ENCODE measurements around the gene MGLL.

MGLL gene

GRCh38 chr3:127809611-127810010 is 12.7 kb downstream of the MGLL start:
- no peak for DNase-seq

DNA sequence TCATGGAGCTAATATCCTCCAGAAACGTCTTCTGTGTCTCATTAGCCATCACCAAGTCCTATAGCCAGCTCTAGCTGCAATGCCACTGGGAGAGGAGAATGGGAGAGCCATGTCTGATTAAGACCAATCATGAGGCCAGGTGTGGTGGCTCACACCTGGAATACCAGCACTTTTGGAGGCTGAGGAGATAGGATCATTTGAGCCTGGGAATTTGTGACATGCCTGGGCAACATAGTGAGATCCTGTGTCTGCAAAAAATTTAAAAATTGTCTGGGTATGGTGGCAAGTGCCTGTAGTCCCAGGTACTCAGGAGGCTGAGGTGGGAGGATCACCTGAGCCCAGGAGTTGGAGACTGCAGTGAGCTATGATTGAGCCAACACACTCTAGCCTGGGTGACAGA is 13.1 kb downstream of the MGLL start:
- DNase-seq: no peak

DNA sequence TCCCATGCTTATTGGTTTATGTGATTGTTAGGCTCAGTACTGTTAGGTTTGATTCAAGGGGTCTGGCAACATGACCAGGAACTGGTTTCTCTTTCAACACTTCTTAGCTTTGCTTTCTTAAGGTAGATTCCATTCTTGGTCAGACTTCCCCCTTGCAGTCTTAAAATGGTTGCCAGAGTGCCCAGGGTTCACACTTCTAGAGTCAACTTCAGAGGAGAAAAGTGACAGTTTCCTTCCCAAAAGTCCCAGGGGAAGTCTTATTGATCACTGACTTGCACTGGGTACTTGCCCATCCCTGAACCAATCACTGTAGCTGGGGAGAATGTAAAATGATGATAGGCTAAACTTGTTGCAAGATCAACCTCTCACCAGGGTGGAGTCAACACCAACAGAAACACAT is 14.1 kb downstream of the MGLL start:
- DNase-seq: no peak

DNA sequence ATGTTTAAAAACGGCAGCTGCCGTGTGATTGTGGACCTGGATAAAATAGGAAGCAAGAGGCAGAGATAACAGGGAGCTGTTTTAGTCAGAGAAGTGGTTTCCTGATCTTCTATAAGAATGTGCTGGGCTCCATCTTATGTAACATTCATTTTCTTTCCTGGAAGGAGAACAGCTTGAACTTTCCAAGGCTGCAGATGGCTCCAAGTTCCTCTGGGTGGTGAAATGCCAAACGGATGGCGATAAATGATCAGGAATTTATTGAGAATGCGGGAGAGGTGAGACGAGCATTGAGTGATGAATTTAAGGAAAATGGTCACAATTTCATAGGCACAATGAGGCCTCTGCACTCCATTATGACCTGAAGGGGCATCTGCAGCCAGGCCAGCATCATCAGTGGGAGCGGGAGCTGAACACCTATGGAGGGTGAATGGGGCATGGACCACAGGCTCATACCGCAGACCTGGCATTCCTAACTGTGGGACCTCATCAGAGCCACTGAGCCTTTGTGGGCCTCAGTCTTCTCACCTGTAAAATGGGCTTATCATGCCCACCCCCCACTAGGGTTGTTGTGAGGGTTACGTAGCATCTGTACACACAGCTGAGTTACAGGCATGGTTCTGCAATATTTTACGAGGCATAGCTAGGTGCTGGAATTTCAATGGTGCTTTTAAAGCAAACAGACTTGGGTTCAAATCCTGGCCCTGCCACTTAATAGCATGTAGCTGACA is 17.1 kb downstream of the MGLL start:
- DNase-seq: no peak

DNA sequence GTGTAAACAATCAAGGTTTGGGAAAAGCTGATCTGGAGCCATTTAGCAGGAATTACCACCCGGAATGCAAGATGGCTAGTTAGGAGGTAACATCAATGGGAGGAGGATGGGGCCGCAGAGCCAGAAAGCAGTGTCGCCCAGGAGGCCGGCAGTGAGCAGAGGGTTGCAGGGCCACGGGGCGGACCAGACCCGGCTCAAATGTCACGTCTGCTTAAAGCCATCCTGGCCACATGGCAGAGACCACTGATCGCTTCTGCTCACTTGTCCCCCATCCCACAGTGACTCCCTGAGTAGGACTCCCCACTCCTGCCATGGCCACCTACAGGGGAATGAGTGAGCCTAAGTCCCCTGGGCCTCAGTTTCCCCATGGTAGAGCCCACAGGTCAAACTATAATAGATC is 18.2 kb downstream of the MGLL start:
- DNase-seq: no peak

GRCh38 chr3:127803619-127804018 is 18.7 kb downstream of the MGLL start:
- no peak for DNase-seq

DNA sequence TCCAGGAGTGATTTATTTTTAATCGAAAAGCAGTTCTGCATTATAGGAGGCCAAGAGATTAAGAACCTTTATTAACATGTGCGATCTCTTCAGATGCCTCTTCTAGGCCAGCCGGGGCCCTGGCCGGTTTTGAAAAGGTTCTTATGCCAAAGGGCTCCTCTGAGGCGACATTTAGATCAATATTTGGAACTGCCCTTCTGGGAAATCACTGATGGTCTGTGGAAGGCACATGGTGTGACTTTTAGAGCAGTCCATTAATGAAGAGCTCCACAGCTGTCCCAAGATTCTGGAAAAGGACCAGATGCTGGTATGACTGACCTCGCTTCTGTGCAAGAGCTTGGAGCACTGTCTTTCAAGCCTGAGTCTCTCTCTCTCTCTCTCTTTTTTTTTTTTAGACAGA is 19.7 kb downstream of the MGLL start:
- no peak for DNase-seq

DNA sequence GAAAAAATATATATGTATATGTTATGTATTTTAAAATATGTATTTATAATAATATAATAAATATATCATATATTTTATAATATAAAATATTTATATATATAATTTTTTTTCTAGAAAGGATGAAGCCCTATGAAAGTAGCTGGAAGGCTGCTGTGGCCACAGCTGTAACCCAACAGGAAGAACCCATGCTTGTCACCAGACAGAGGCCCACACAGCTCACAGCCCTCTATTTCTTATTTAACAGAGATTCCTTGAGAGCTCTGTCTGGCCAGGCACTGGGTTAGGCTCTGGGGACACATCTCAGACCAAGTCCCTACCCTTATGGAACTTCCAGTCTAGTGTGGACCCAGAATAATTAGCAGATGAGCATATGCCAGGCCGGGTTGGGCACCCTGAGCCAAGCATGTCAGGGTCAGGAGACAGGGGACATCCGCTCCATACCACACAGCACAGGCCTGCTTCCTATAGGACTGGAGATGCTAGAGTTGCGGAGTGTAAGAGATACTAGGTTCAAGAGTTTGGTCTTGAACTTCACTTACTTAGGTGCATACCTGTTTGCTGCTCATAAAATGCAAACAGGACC is 20.5 kb downstream of the MGLL start:
- no peak for DNase-seq

DNA sequence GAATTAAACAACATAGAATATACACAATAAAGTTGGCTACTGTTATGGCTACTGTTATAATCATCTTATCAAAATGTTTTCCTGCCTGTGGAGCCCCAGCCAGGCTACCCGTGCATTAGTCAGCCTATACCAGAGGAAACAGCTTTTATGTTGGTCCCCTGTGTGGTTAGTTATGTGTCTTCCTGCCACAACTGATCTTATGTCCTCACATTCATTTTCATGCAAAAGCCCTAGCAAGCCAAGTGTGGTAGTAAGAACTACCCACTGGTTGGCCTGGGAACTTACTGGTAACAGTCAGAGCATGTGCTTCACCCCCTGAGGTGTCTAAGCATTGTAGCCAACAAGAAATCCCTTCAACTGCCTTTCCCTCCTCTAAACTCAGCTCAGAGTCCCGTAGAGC is 21.8 kb downstream of the MGLL start:
- peak in 1 of 5 donors; percentile 78 for DNase-seq

DNA sequence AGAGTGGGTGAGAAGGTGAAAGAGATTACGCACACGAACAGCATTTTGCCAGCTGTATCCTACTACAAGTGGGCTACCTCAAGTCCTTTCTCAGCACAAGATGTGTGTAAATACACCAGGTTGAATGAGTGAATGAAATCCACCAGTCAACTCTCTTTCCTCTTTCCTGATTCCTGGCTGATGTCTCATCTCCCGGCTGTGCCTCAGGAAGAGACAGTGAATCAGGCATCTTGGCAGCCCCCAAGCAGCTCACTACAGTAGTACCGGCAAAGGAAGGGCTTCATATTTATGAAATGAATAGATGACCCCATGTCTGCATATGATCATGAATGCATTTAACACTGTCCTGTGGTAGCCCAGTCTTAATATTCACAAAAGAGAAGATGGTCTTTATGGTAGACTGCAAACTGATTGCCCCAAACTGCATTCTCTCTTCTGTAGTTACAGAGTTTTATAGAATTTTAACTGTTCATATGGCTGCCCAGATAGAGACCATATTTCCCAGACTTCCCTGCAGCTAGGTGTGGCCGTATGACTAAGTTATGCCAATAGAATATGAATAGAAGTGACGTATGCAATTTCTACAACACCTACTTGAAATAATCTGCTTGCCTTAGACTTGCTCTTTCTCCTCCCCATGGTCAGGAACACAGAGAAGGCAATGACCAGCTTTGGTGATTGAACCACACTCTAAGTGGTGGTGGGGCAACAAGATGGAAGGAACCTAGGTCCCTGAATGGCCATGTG is 22.7 kb downstream of the MGLL start:
- DNase-seq: no peak

DNA sequence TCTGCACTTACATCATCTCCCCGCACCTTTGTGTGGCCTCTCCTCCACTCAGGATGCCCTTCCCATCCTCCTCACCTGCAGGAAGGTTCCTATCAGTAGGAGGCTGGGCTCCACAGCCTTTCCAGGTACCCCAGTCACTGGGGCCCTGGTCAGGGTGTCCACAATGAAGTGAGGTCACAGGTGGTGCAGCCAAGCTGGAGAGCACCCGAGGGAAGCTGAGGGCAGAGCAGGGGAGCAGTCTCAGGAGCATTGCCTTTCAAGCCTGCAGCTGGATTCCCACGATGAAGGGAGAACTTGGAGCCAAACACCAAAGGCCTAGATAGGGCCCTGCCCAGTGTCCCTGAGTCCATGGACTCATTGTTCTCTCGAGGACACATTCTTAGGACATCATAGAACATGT is 23.6 kb downstream of the MGLL start:
- DNase-seq: no peak

DNA sequence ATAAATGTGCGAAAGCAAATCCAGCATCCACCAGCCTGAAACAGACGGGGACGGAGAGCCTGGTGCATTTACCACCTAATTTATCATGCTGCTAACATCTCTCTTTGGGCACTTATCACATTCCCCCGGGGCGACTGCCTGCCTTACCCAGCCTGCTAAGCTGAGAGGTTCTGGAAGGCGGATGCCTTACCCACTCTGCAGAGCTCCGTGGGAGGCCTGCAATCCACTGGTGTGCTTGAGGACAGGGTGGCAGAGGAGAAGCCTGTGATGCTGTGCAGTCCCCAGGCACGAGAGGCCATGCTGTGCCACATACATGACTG is 25.5 kb downstream of the MGLL start:
- no peak for DNase-seq

- no peak for DNase-seq
Measured at GRCh38 chr3:127796045-127796830, 26.1 kb downstream of the MGLL start.

DNA sequence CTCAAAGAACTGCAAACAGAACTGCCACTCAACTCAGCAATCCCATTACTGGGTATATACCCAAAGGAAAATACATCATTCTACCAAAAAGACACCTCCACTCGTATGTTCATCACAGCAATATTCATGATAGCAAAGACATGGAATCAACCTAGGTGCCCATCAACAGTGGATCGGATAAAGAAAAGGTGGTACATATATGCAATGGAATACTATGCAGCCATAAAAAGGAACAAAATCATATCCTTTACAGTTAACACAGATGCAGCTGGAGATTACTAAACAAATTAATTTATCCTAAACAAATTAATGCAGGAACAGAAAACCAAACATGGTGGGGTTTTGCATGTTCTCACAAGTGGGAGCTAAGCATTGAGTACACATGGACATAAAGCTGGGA is 27.3 kb downstream of the MGLL start:
- DNase-seq: no peak

GRCh38 chr3:127794402-127794801 is 27.9 kb downstream of the MGLL start:
- DNase-seq: no peak

DNA sequence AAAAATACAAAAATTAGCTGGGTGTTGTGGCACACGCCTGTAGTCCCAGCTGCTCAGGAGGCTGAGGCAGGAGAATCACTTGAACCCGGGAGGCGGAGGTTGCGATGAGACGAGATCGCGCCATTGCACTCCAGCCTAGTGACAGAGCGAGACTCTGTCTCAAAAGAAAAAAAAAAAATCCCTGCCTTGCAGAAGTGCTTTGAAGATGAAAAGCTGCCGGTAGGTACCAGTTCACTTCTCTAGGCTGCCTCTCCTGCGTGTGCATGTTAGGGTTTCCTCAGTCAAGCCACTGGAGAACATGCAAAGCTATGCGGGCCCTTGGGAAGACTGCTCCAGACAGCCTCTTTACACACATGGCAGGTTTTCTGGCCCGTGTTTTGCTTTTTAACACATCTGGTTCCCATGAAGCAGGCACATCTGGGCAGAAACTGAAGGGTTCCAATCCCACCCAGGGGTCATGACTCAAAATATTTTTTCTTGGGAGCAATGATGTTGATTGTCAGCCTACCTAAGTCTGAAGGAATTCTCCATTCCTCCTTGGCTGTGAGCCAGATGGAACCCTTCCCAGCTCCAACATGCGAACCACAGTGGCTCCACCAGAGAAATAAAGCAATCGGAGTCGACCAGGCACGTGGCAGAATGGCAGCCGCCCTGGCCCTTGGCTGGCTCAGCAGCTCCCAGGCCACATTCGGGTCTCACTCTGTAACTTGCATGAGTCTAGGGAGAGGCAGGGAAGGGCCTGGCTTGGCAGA is 29.6 kb downstream of the MGLL start:
- no peak for DNase-seq

- DNase-seq: peak in 1 of 5 donors; percentile 22
Measured at GRCh38 chr3:127791221-127791913, 30.9 kb downstream of the MGLL start.

DNA sequence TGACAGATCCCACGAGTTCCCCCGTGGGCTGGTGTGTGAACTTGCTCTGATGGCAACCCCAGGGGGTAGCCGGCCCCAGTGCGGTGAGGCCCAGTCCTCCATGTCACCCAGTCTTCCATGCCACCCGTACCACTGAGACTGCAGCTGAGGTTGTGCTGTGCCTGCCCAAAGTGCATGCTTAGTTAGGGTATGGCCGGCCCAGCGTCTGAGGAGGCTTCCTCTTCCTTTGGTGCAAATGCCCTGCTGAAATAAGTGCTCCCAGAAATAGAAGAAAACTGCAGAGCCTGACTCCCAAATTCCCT is 31.5 kb downstream of the MGLL start:
- DNase-seq: no peak

GRCh38 chr3:127789990-127790881 is 32.1 kb downstream of the MGLL start:
- no peak for DNase-seq

DNA sequence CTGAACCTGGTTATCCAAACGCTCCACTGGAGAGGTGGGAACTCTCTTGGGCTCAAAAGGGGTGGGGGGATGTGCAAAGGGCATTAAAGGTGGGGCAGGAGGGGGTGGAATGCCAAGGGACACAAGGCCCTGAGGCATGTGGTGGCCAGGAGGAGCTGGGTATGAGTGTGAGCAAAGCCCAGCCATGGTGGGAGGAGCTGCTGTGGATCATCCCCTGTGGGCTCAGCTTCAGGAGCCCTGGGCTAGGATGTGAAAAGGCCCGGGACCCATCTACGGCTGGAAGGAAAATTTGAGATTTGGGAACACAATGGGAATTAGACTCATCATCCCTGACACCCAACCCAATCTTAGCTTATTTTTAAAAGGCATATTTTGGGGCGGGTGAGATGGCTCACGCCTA is 33.3 kb downstream of the MGLL start:
- DNase-seq: no peak

GRCh38 chr3:127788451-127788909 is 33.8 kb downstream of the MGLL start:
- DNase-seq: no peak
